Adrenal gland (tissue), 5 donors: Measurements from ENCODE around the gene OR4E2.
"Not testable (repeated sequence)": the region's sequence is repeated elsewhere in the genome, so short reads cannot be mapped to it uniquely, and the experiment has no call there.

ENCODE experiments used
- CTCF ChIP-seq, 6 experiments: fragments of 450-650 bp in 4 of 6; fragments of 200-600 bp in 2 of 6; sonication (generic) in 1 of 6; IDR thresholded peaks; 1 replicate in 5 of 6; 2 replicates in 1 of 6; pipeline versions ENCODE4 v1.5.1 to v1.8.0; 2016 to 2021; ENCODE audit warnings: antibody characterized with exemption in 6 of 6, mild to moderate bottlenecking in 2 of 6, moderate library complexity in 1 of 6
- POLR2A ChIP-seq, 2 donors: fragments of 450-650 bp; IDR thresholded peaks; one replicate each; pipeline ENCODE4 v1.6.1; 2017; ENCODE audit warnings: antibody characterized with exemption in 2 of 2, mild to moderate bottlenecking in 2 of 2, moderate library complexity in 1 of 2
- donor health status: DM: no; HTN: no; CAD: no.

GRCh38 chr14:21697662-21698061, 44.0 kb downstream of the OR4E2 start:
- TF ChIP-seq CTCF, POLR2A (IDR thresholded peaks at IDR 0.05): not testable (repeated sequence)
